ENCODE results near the gene ELF2.
A peak's percentile ranks its signal among the peaks of the same experiment; 100 is the strongest.
"Not testable (repeated sequence)": the region's sequence is repeated elsewhere in the genome, so short reads cannot be mapped to it uniquely, and the experiment has no call there.

The ELF2 gene

DNA sequence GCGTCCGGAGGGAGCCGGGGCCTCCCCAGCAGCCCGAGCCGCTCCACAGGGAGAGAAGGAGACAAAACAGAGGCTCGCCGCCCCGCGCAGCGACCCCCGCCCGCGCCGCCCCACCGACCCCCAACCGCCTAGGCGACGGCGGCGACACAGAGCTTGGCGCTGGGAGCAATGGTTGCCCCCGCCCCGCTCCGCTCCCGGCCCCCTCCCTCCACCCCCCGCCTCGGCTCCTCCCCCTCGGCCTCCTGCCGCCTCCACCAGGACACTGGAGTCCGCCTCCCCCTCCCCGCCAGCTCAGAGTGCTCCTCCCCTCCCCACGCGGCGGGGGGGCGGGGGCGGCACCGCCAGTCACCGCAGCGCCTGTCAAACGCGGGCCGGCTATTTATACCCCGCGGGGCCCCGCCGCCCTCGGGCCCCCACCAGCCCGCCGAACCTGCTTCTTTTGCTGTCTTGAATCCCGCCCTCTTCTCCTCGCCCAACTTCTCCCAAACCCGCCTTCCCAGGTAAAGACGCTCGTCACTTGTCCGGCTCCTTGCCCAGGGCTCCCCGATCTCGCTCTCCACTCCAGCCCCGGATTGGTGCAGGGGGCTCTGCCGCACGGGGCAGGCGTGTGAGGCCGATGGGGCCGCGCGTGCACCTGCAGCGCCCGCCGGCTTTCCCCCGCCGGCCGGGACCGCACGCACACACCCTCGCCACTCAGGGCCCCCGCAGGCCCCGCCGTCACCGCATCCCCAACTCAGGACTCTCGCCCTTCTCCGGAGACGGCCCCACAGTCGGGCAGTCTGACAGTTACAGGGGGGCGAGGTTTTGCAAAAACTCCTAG is at the start of gene ELF2:
Gene ELF2 (minus strand): TSS at position 170 of the 820 bp plus-strand sequence. CDS start 39,517 bp downstream, outside the sequence.
- peak; percentile 90 for DNase-seq (ENCODE audit: low spot score)

DNA sequence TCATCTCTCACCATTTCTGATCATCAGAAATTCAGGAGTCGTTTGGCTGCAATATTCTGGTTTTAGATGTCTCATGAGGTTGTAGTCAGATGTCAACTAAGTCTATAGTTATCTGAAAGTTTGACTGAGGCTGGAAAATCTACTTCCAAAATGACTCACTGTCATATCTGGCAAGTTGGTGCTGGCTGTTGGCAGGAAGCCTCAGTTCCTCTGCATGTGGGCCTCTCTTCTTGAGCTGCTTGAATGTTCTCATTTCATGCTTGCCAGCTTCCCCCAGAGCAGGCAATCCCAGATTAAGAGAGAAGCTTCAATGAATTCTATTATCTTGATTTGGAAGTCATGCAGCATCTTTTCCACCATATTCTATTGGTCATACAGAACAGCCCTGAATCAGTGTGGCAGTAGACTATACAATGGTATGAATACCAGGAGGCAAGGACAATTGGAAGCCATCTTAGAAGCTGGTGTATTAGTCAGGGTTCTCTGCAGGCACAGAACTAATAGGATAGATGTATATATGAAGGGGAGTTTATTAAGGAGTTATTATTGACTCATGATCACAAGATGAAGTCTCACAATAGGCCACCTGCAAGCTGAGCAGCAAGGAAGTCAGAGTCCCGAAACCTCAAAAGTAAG is 46.8 kb upstream of the ELF2 start:
- no peak for DNase-seq (ENCODE audit: low spot score)

DNA sequence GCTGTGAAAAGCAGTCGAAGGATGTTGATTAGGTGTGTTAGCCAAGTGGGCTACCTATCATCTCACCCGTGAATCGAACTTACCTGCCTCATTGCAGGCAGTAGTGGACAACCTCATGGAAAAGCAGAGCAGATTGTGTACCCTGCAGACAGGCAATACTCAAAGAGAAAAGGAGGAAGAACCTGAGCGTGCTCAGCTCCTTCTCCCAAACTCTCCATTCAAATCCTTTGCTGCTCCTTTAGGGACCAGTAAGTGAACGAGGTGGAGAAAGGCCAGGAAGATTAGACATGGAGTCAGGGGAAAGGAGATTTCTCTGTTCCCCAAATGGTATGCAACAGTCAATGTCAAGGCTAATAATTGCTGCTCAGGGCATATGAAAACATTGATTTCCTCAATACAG is 45.2 kb upstream of the ELF2 start:
- no peak for DNase-seq (ENCODE audit: low spot score)

DNA sequence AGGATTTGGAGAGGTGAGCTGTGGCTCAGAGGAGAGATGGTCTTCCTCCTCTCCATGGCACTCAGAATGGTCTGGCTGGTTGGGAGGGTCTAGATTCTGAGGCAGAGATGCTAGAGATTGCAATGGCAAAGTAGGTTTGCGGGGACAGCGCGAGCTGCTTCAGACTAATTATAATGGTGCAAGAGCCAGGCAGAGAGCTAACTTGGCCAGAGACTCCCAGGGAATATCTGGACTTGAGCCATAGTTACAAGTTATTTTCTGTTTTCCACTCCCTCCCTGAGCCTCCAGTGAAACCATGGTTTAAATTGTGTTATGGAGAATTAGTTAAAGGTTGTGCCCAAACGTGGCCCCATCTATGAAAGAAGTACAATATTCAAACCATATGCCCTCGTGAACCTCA is 44.7 kb upstream of the ELF2 start:
- no peak for DNase-seq (ENCODE audit: low spot score)

DNA sequence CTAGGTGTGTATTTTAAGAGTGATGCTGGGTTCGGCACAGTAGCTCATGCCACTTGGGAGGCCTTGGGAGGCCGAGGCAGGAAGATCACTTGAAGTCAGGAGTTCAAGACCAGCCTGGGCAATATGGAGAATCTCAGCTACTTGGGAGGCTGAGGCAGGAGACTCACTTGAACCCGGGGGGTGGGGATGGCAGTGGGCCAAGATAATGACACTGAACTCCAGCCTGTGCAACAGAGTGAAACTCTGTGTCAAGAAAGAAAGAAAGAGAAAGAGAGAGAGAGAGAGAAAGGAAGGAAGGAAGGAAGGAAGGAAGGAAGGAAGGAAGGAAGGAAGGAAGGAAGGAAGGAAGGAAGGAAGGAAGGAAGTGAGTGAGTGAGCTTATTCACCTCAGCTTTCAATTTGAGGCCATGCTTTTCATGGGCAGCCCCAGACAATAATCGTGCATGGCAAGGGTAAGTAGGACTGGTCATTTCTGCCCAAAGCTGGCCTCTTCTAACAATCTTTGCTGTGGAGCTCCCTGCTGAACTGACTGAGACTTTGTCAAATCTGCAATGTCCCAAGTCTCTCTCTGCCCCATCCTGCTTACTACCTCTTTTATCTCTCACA is 42.5 kb upstream of the ELF2 start:
- no peak for DNase-seq (ENCODE audit: low spot score)

DNA sequence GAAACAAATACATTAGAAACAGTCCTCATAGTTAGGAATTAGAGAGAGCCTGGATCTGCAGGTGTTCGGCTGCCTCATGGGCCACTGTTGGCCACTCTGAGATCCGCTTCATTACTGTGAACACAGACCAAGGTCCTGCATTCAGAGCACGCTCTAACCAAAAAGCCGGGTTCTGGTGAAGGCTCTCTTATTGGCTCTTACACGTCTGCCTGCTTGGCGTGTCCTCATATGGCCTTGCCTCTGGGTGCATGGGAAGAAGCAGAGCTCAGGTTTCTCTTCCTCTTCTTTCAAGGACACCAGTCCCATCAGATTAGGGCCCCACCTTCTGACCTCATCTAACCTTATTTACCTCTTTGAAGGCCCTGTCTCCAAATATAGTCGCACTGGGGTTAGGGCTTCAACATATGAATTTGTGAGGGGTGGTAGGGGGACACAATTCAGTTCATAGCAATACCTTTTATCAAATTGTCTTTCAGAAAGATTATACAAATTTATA is 37.1 kb upstream of the ELF2 start:
- DNase-seq (ENCODE audit: low spot score): no peak

DNA sequence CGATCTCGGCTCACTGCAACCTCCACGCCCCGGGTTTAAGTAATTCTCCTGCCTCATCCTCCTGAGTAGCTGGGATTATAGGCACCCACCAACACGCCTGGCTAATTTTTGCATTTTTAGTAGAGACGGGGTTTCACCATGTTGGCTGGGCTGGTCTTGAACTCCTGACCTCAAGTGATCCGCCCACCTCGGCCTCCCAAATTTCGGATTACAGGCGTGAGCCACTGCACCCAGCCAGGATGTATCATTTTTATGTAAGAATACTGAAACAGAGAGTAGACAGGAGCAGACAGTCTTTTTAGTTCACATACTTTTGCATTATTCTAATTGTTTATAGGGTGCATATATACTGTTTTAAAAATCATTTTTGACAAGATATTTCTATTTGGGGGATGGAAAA is 36.6 kb upstream of the ELF2 start:
- DNase-seq (ENCODE audit: low spot score): not testable (repeated sequence)

DNA sequence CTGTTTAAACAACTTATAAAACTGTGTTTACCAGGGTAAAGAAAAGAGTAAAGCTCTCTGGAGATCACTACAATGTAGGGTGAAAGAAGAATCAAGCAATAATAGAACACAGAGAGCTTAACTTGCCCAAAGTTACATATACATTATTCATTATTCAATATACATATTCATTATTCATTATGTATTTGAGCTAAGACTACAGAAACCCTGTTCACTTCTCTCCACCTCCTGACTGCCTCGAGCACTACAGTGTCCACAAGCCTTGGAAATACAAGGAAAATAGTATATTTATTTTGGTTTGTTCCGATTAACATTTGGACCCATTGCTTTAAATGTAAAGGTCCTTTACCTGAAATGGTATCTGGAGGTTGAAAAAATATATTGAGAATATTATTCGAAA is 35.9 kb upstream of the ELF2 start:
- DNase-seq (ENCODE audit: low spot score): no peak

DNA sequence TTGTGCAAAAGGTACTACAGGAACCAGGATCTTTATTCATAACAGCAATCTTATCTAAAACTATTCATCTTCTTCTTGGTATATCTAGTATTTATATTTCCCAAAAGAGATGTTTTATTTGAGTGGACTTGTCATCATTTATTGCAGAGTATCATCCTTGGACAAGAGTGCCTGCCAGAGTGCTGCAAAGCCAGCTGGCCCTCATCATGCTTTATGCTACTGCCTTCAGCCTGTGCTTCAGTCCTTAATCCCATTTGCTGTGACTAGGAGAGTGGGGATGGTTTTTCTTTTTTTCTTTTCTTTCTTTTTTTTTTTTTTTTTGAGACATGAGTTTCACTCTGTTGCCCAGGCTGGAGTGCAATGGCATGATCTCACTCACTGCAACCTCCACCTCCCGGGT is 33.5 kb upstream of the ELF2 start:
- no peak for DNase-seq (ENCODE audit: low spot score)

DNA sequence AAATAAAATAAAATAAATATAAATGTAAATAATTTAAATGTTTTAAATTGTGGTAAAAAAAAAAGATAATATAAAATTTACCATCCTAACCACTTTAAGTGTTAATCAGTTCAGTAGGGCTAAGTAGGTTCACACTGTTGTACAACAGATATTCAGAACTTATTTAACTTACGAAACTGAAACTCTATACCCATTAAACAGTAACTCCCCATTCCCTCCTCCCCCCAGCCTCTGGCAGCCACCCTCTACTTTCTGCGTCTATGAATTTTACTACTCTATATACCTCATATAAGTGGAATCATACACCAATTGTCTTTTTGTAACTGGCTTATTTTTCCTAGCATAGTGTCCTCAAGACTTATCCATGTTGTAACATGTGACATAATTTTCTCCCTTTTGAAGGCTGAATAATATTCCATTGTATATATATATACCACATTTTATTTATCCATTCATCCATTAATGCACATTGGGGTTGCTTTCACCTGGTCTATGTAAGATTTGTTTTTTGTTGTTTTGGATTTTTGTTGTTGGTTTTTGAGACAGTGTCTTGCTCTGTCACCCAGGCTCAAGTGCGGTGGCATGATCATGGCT is 32.5 kb upstream of the ELF2 start:
- DNase-seq (ENCODE audit: low spot score): no peak

DNA sequence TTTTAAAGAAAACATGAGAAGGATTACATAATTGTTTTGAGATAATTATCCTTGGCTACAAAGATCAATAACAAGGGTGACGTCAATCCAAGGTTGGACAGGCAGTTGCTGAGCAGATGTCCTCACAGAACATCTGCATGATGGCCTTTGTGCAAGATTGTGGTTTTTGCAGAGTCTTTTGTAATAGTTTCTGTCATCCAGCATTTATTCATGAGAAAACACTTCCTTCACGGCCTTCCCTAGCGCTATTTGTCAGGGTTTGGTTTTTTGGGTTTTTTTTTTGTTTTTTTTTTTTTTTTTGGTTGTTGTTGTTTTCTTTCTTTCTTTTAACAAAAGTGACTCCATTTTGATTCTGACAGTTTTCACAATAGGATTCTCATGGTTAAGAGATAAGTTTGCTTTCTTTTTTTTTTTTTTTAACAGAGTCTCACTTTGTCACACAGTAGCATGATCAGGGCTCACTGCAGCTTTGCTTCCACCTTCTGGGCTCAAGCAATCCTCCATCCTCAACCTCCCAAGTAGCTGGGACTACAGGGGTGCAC is 31.5 kb upstream of the ELF2 start:
- DNase-seq (ENCODE audit: low spot score): no peak

DNA sequence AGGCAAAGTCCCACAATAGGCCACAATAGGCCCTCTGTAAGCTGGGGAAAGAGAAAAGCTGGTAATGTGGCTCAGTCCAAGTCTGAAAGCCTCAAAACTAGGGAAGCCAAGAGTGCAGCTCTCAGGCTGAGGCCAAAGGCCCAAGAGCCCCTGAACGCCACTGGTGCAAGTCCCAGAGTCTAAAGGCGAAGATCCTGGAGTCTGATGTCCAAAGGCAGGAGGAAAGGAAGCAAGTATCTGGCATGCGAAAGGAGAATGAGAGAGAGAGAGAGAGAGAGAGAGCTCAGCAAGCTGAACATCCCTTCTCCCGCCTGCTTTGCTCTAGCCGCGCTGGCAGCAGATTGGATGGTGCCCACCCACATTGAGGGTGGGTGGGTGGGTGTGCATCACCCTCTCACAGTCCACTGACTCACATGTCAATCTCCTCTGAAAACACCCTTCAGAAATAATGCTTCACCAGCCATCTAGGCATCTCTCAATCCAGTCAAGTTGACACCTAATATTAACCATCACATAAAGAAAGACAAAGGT is 30.9 kb upstream of the ELF2 start:
- no peak for DNase-seq (ENCODE audit: low spot score)

DNA sequence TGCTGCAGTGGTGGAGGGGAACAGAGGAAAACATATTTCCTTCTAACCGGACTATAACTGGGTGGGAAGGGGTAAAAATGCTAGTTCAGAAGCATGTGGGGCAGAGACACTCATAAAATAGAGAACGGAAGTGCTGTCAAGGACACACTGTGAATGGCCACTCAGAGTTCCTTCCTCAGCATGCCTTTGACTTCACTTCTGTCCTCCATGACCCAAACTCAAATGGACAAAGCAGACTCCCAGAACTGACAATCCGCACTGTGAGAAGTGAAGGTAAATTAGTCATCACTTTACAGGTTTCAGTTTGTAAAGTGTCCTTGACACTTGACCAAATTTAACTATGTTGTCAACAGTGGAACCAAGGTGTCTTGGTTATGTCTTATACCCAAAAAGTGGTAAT is 30.2 kb upstream of the ELF2 start:
- DNase-seq (ENCODE audit: low spot score): no peak

DNA sequence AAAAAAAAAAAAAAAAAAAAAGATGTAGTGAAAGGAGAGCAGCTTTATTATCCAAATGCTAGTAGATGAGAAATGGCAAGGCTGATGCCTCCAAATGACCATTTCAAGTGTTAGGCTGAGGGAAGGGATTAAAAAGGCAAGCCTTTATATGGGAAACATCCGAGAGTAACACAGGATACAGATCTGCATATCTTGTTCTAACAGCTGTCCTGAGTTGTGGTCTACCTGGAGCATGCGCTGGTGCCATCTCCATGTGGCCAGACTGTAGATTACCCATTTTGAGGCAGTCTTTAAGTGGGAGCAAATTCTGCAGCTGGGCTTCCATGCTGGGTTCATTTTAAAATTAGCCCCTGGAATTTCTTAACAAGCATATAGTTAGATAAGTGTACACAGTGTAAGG is 26.0 kb upstream of the ELF2 start:
- DNase-seq (ENCODE audit: low spot score): no peak

DNA sequence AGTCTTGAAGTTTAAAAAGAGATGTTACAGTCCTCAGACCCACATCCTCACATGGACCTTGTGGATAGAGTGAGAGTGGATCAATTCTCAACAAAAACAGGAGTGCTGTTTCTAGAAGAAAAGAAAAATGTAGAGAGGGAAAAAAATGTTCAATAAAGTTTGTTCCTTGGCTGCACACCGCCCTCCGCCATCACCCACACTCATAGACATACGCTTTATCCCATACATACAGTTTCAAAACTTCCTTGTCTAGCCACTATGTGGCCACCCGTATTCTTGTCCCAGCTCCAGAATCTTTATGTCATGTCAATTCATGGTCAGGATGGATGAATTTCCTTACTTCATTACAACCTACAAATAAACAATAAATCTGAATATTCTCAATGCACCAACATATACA is 23.5 kb upstream of the ELF2 start:
- DNase-seq (ENCODE audit: low spot score): no peak

DNA sequence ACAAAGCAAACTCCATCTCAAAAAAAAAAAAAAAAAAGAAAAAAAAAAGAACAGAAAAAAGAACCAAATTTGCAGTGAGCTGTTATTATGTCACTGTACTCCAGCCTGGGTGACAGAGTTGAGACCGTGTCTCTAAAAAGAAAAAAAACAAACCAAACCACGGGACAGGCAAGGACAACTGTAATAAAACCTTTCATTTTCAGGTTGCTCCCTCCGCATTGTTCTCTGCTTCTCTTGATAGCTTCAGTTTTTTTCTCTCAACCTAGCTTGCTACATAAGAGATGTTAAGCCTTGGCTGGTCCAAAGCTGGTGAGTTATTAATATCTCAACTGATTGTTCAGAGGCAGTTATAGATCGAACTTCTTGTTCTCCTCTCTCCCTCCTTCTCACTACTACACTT is 23.1 kb upstream of the ELF2 start:
- DNase-seq (ENCODE audit: low spot score): no peak

DNA sequence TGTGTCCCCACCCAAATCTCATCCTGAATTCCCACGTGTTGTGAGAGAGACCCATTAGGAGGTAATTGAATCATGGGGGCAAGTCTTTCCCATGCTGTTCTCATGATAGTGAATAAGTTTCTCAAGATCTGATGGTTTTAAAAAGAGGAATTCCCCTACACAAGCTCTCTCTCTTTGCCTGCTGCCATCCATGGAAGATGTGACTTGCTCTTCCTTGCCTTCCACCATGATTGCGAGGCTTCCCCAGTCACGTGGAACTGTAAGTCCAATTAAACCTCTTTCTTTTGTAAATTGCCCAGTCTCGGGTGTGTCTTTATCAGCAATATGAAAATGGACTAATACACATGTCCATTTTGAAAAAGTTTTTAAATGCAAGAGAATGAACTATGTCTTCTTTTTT is 20.2 kb upstream of the ELF2 start:
- DNase-seq (ENCODE audit: low spot score): not testable (repeated sequence)

DNA sequence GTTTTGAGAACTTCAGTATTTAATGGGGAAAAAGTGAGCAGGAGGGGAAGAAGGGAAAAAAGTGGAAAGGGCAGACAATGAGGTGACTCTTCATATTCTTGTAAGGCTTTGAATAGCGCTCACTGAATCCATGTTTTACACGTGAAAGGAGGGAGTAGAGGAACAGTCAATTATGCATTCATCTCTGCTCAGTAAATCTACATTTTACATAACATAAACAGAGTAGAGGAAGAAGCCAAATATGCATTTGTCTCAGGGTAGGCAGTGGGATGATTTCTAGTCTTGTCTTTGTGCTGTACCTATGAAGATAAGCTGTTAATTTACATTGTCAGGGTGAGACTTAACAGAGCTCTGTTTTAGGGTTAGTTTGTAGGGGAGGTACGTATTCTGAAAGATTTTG is 19.4 kb upstream of the ELF2 start:
- DNase-seq (ENCODE audit: low spot score): no peak

DNA sequence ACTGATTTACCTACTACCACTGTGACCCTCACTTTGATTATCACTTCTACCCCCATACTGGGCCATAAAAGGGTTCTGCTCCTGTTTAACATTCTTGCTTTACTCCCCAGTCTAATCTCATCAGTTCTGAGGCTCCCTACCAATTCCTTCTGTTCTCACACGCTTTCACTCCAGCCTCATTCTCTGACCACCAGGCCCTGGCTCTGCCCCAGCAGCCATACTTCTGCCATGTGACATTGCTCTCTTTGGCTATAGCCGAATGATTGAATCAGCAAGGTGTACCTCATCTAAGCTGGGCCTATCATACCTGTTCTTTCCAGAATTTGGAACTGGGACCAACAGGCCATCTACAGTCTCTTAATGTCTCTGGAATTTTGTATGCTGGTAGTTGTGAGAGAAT is 14.4 kb upstream of the ELF2 start:
- no peak for DNase-seq (ENCODE audit: low spot score)

DNA sequence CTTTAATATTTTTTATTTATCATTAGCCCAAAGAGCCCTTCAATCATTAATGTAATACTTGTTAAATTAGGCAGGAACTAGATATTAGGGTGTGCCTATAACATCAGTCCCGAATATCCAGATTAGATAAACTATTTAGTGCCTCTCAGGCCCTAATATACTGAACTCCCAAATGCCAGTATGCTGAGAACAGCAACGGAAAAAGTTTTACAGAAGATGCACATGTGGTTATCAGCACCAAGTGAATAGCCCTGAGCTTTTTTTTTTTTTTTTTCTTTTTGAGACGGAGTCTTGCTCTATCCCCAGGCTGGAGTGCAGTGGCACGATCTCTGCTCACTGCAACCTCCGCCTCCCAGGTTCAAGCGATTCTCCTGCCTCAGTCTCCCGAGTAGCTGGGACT is 13.0 kb upstream of the ELF2 start:
- DNase-seq (ENCODE audit: low spot score): no peak

DNA sequence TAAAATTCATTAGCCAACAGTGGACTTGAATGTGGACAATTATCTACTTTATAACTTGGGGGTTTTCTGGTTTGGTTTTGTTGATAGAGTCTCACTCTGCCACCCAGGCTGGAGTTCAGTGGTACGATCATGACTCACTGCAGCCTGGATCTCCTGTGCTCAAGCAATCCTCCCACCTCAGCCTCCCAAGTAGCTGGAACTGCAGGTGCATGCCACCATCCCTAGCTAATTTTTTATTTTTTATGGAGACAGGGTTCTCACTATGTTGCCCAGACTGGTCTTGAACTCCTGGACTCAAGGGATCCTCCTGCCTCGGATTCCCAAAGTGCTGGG is 12.4 kb upstream of the ELF2 start:
- no peak for DNase-seq (ENCODE audit: low spot score)

DNA sequence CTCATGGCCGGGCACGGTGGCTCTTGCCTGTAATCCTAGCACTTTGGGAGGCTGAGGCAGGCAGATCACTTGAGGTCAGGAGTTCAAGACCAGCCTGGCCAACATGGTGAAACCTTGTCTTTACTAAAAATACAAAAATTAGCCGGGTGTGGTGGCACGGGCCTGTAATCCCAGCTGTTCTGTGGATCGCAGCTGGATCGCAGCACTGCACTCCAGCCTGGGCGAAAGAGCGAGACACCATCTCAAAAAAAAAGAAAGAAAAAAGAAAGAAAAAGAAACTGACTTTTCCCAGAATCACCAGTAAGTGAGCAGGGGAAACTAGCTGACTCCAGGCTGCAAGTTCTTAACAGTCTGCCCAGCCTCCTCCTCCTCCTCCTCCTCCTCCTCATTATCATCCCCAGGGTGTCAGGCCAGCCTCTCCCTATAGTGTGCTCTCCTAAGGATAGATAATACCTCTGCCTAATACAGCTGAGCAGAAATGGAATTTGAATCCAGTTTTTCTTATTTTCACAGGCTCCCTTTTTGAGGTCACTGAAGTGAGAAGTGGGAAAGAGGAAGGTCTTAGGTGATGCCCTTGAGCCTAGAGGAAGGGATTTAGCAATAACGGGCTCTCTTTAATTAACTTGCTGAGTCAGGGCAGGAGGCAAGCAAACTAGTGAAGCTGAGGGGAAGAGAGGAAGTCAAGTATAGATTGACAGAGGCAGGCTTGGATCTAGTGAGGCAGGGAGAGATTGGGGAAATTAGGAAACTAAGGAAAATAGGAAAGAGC is 11.8 kb upstream of the ELF2 start:
- no peak for DNase-seq (ENCODE audit: low spot score)

All from hepatic stellate cell (primary cell).